ENCODE data around the gene KHDRBS1.
"Not testable (repeated sequence)": the region's sequence is repeated elsewhere in the genome, so short reads cannot be mapped to it uniquely, and the experiment has no call there.

The KHDRBS1 gene

GRCh38 chr1:32066489-32066873 lies 52.8 kb downstream of the KHDRBS1 start:
- DNase-seq: no peak

- no peak for DNase-seq
Measured at GRCh38 chr1:32068957-32069588, 55.4 kb downstream of the KHDRBS1 start.

- no peak for DNase-seq
Measured at GRCh38 chr1:32071758-32072621, 58.3 kb downstream of the KHDRBS1 start.

GRCh38 chr1:32072622-32073298 lies 59.1 kb downstream of the KHDRBS1 start, which contains the start of gene TMEM39B:
TSS of gene TMEM39B (plus strand) at chr1:32072939. CDS start at chr1:32073048, 109 bp downstream.
- peak; percentile 90 for DNase-seq

GRCh38 chr1:32073299-32074229 lies 59.9 kb downstream of the KHDRBS1 start:
- no peak for DNase-seq

- no peak for DNase-seq
Measured at GRCh38 chr1:32074841-32075240, 61.2 kb downstream of the KHDRBS1 start.

- no peak for DNase-seq
Measured at GRCh38 chr1:32077451-32077850, 63.8 kb downstream of the KHDRBS1 start.

- no peak for DNase-seq
Measured at GRCh38 chr1:32082022-32082421, 68.4 kb downstream of the KHDRBS1 start.

- DNase-seq: not testable (repeated sequence)
Measured at GRCh38 chr1:32086381-32086780, 72.7 kb downstream of the KHDRBS1 start.

GRCh38 chr1:32091176-32091575 lies 77.5 kb downstream of the KHDRBS1 start:
- no peak for DNase-seq

- DNase-seq: no peak
Measured at GRCh38 chr1:32091591-32091990, 77.9 kb downstream of the KHDRBS1 start.
